HL-60 (cell line): ENCODE data around the gene CYP26B1.

Experiments used
- CTCF ChIP-seq: IDR thresholded peaks from one replicate; pipeline ENCODE4 v1.5.1; 2011; ENCODE audit warnings: low read length, control low read depth, inconsistent platforms; ENCODE audit not compliant: insufficient read depth
- REST ChIP-seq: IDR thresholded peaks from 2 replicates; pipeline ENCODE4 v1.6.1; 2012; ENCODE audit warnings: low read depth; ENCODE audit not compliant: insufficient replicate concordance

DNA sequence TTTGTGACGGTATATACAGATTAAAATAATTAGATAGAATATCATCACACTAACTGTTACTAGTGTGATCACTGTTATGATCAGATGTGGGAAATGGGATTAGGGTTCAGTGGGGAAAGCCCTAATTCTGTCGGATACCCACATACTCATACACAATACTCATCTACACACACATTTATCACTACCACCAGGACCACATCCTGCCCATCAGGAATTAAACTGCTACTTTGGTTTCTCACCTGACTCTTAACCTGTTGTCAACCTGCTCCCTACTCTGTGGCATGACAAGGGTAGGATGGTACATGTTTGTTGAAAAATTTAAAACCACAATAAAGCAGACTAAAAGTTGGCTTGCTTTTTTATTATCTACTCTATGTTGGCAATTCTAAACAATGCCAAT is 24.8 kb upstream of the CYP26B1 start:
- TF ChIP-seq CTCF (no peak), REST (no peak)
